GM12878 (cell line): ENCODE results near the gene KLHL22. TPM values are rescaled to one million over a fixed set of nuclear protein-coding genes. Genes with fewer than 3 reads are reported as not detected.

Experiments
- ATAC-seq: fragments of 200-7000 bp; cut with Tn5 transposase; 3 replicates; pipeline ENCODE4 v1.9.1; 2020; ENCODE audit warnings: mild to moderate bottlenecking, moderate library complexity
- BruUV-seq: library from RNA; stranded (reverse); fragments of 400-500 nt; replicated peaks from 2 replicates; lab custom pipeline; 2021; lab: Mats Ljungman, UMichigan
- CTCF ChIA-PET: fragments of 300-600 bp; sonication (Branson Sonifier 250); formaldehyde crosslinking; extraction: SDS; loops from one replicate; lab custom pipeline; 2021; ENCODE audit warnings: inconsistent platforms; lab: Yijun Ruan, JAX
- POLR2A ChIA-PET: fragments of 350-600 bp; formaldehyde crosslinking; extraction: SDS; loops from one replicate; lab custom pipeline; 2021; ENCODE audit warnings: inconsistent platforms; lab: Charles Lee
- RAD21 ChIA-PET: fragments of 300-600 bp; sonication (Branson Sonifier 250); formaldehyde crosslinking; loops from one replicate; lab custom pipeline; 2023; ENCODE audit warnings: antibody characterized with exemption; ENCODE audit not compliant: unreplicated experiment; lab: Charles Lee
- SMC1A ChIA-PET: fragments of 300-600 bp; sonication (Branson Sonifier 250); formaldehyde crosslinking; loops from one replicate; lab custom pipeline; 2023; ENCODE audit not compliant: unreplicated experiment, uncharacterized antibody; lab: Charles Lee
- DNase-seq: peaks from one replicate; pipeline ENCODE4 v3.0.0-alpha.2; 2011; ENCODE audit warnings: low read depth, low spot score
- FAIRE-seq: peaks from 3 replicates; lab custom pipeline; 2011; peaks lifted over from hg19 to GRCh38; lab: Jason Lieb, UNC
- H2AFZ ChIP-seq: 2 replicates; pipeline ENCODE4 v1.6.0; 2011; ENCODE audit warnings: low read depth, low read length, control low read depth; ENCODE audit not compliant: control insufficient read depth
- H3K27ac ChIP-seq: 2 replicates; pipeline ENCODE4 v1.5.1; 2011; ENCODE audit warnings: control low read depth; ENCODE audit not compliant: control insufficient read depth, insufficient read depth
- H3K27me3 ChIP-seq, 2 experiments: replicated peaks in 1 of 2; 2 replicates each; pipeline versions ENCODE4 v1.6.0 to v1.6.1; 2011; ENCODE audit warnings: low read length in 1 of 2; ENCODE audit not compliant: control insufficient read depth in 2 of 2, insufficient read depth in 2 of 2
- H3K36me3 ChIP-seq, 2 experiments: 2 replicates each; pipeline ENCODE4 v1.5.1; 2011; ENCODE audit warnings: low read length in 1 of 2; ENCODE audit not compliant: control insufficient read depth in 2 of 2, insufficient read depth in 2 of 2
- H3K4me1 ChIP-seq: 2 replicates; pipeline ENCODE4 v1.6.1; 2011; ENCODE audit warnings: mild to moderate bottlenecking, low read length, moderate library complexity, mixed read lengths; ENCODE audit not compliant: control insufficient read depth, insufficient read depth
- H3K4me2 ChIP-seq: 2 replicates; pipeline ENCODE4 v1.6.0; 2011; ENCODE audit warnings: control low read depth; ENCODE audit not compliant: control insufficient read depth, insufficient read depth
- H3K4me3 ChIP-seq: fragments of 200-600 bp; sonication (generic); 2 replicates; pipeline ENCODE4 v1.5.1; 2016
- H3K79me2 ChIP-seq: 2 replicates; pipeline ENCODE4 v1.6.0; 2011; ENCODE audit warnings: low read length; ENCODE audit not compliant: control insufficient read depth, insufficient read depth
- H3K9ac ChIP-seq: 2 replicates; pipeline ENCODE4 v1.8.0; 2011; ENCODE audit warnings: low read length, control low read depth, mixed read lengths; ENCODE audit not compliant: control insufficient read depth, insufficient read depth
- H3K9me3 ChIP-seq: replicated peaks from 3 replicates; pipeline ENCODE4 v1.5.1; 2011; ENCODE audit warnings: mild to moderate bottlenecking, low read length; ENCODE audit not compliant: control insufficient read depth, insufficient read depth
- H4K20me1 ChIP-seq: 2 replicates; pipeline ENCODE4 v1.6.0; 2011; ENCODE audit not compliant: control insufficient read depth, insufficient read depth
- CBX5 ChIP-seq: sonication (generic); IDR thresholded peaks from 2 replicates; pipeline ENCODE4 v1.6.1; 2016; ENCODE audit warnings: low read depth, moderate library complexity, mild to moderate bottlenecking, inconsistent platforms
- CREB1 ChIP-seq: IDR thresholded peaks from 2 replicates; pipeline ENCODE4 v1.6.1; 2012; ENCODE audit warnings: low read depth, mild to moderate bottlenecking, inconsistent platforms
- HDGF ChIP-seq: fragments of 450-650 bp; IDR thresholded peaks from 2 replicates; pipeline ENCODE4 v1.6.1; 2016; ENCODE audit warnings: antibody characterized with exemption
- NFIC ChIP-seq: IDR thresholded peaks from 2 replicates; pipeline ENCODE4 v1.6.1; 2012; ENCODE audit warnings: low read depth, mild to moderate bottlenecking, inconsistent platforms, low read length, moderate library complexity
- POLR2A ChIP-seq: IDR thresholded peaks from 2 replicates; pipeline ENCODE4 v1.6.1; 2011; ENCODE audit warnings: low read depth, mild to moderate bottlenecking, low read length
- RB1 ChIP-seq: fragments of 450-650 bp; formaldehyde crosslinking; IDR thresholded peaks from 2 replicates; pipeline ENCODE4 v1.6.1; 2017; ENCODE audit warnings: mild to moderate bottlenecking, borderline replicate concordance
- TAF1 ChIP-seq: IDR thresholded peaks from 2 replicates; pipeline ENCODE4 v1.6.1; 2011; ENCODE audit warnings: mild to moderate bottlenecking, low read depth, low read length, borderline replicate concordance
- ZNF24 ChIP-seq: fragments of 450-650 bp; IDR thresholded peaks from 2 replicates; pipeline ENCODE4 v1.6.1; 2017; ENCODE audit warnings: antibody characterized with exemption, mild to moderate bottlenecking
- ZNF274 ChIP-seq: IDR thresholded peaks from one replicate; pipeline ENCODE4 v1.8.0; 2011; ENCODE audit not compliant: insufficient read length, insufficient read depth
- WGBS: methylation state at CpG from one replicate; pipeline ENCODE4 v1.1.6; 2016; ENCODE audit warnings: low lambda C conversion rate; ENCODE audit not compliant: insufficient replicate concordance, insufficient coverage; ENCODE audit errors: missing lambda C conversion rate; 5-methylcytosine and 5-hydroxymethylcytosine counted together
- in situ Hi-C: fragments of 300-500 bp; cut with MboI; formaldehyde crosslinking; loops from 9 replicates; pipeline ENCODE4 v1.14.3; 2018; ENCODE audit warnings: mixed read lengths
- intact Hi-C: fragments of 100-400 bp; cut with micrococcal nuclease; formaldehyde crosslinking; loops from one replicate; pipeline ENCODE4 v1.14.2; 2022; ENCODE audit not compliant: unreplicated experiment
- polyA plus RNA-seq, 11 experiments: library from polyadenylated mRNA; depleted of rRNA in 4 of 11; unstranded in 6 of 11; stranded (reverse) in 5 of 11; fragments of >200 nt; fragmentation: Nextera tagmentation in 4 of 11; fragmentation: Illumina TruSeq in 1 of 11; extraction: Ambion mirVana in 4 of 11; extraction: Trizol in 1 of 11; gene quantifications; 1 replicate in 1 of 11; 2 replicates in 10 of 11; pipeline versions ENCODE4 v1.2.1 to v1.2.3, GENCODE V29; 2011 to 2016; ENCODE audit warnings: inconsistent platforms in 2 of 11, missing spikeins in 2 of 11, low read depth in 1 of 11
- total RNA-seq, 4 experiments: library from RNA; depleted of rRNA in 3 of 4; stranded (reverse); fragments of >200 nt in 3 of 4; fragmentation: Illumina TruSeq in 1 of 4; extraction: Trizol in 1 of 4; gene quantifications; 2 replicates each; pipeline versions ENCODE4 v1.2.1 to v1.2.3, GENCODE V29; 2013 to 2021
- TF ChIP-seq, protein P1 (sequence below), 3 experiments: IDR thresholded peaks in 2 of 3; conservative IDR thresholded peaks in 1 of 3; 2 replicates each; pipeline ENCODE4 v1.5.1; 2011; ENCODE audit warnings: low read depth in 3 of 3, low read length in 3 of 3, mild to moderate bottlenecking in 3 of 3, control low read depth in 2 of 3, moderate library complexity in 2 of 3, inconsistent platforms in 1 of 3, mixed read lengths in 1 of 3; ENCODE audit not compliant: control insufficient read depth in 2 of 3, insufficient read depth in 1 of 3; ENCODE audit errors: extremely low read depth in 1 of 3
- TF ChIP-seq, protein P2 (sequence below): fragments of 450-650 bp; formaldehyde crosslinking; IDR thresholded peaks from 2 replicates; pipeline ENCODE4 v1.4.0; 2020; ENCODE audit warnings: mild to moderate bottlenecking, moderate library complexity
- TF ChIP-seq, protein P3 (sequence below): fragments of 450-650 bp; IDR thresholded peaks from 2 replicates; pipeline ENCODE4 v1.6.1; 2016; ENCODE audit warnings: mild to moderate bottlenecking

Gene KLHL22
- total and polyA plus RNA-seq, 10 of the 15 experiments (the other 5 are each of a cell fraction or from before 2014, with no cell fraction given): 0.06 to 22.1 (median 14.2) TPM

DNA sequence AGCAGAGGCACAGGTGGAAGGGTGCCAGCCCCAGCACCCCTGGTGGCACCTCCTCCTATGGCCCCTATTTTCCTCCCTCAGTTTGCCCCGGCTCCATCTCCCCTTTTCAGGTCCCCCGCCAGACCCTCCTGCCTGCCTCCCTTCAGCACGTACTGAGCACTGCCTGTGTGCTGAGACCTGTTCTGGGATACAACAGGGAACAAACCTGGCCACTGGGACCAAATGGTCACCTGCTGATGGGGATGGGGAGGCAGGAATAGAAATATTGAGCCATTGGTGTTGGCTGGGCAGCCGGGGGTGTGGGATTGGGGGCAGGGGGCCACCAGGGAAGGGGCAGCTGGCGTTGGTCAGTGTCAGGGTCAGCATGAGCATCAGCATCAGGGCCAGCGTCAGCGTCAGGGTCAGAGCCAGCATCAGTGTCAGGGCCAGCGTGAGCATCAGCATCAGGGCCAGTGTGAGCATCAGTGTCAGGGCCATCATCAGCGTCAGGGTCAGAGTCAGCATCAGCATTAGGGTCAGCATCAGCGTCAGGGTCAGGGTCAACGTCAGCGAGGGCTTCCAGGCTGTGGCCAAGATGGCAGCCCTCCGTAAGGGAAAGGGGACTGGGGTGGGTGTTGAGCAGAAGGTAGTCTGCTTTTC is 94.1 kb downstream of the KLHL22 start (continued):
- TF ChIP-seq, protein P1, sequence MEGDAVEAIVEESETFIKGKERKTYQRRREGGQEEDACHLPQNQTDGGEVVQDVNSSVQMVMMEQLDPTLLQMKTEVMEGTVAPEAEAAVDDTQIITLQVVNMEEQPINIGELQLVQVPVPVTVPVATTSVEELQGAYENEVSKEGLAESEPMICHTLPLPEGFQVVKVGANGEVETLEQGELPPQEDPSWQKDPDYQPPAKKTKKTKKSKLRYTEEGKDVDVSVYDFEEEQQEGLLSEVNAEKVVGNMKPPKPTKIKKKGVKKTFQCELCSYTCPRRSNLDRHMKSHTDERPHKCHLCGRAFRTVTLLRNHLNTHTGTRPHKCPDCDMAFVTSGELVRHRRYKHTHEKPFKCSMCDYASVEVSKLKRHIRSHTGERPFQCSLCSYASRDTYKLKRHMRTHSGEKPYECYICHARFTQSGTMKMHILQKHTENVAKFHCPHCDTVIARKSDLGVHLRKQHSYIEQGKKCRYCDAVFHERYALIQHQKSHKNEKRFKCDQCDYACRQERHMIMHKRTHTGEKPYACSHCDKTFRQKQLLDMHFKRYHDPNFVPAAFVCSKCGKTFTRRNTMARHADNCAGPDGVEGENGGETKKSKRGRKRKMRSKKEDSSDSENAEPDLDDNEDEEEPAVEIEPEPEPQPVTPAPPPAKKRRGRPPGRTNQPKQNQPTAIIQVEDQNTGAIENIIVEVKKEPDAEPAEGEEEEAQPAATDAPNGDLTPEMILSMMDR (IDR thresholded peaks at IDR 0.05 in 2 of 3, conservative IDR thresholded peaks at IDR 0.05 in 1 of 3; ENCODE audit: control insufficient read depth in 2 of 3, extremely low read depth in 1 of 3, insufficient read depth in 1 of 3, low read depth in 3 of 3, low read length in 3 of 3): no peak
- TF ChIP-seq RB1: no peak
- no peak for TF ChIP-seq HDGF
- TF ChIP-seq ZNF24: no peak

DNA sequence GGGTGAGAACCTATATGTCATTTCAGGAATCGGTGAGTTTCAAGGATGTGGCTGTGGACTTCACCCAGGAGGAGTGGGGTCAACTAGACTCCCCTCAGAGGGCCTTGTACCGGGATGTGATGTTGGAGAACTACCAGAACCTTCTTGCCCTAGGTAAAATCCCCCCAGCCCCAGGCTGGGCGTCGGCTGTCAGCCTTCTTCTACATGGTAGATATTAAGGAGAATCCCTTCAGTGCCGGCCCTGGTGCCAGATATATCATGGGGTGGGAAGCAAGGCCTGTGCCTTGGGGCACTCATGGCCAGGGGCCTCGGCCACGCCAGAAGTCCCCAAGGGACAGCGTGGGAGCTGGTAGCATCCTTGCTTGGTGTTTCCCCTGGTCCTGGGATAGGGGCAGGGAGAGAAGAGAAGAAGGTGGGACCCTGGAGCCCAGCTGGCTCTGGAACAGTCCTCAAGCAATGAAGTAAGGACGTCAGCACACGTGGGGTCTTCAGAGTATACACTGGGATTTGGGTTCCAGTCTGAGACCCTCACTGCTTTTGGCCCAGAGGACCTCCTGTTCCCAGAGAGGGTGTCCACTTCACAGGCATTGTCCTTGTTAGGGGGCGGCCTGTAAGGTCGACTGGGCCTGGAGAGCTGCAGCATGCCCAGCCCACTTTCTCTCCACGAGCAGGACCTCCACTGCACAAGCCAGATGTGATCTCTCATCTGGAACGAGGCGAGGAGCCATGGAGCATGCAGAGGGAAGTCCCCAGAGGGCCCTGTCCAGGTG is 94.8 kb downstream of the KLHL22 start:
- intact Hi-C loops: no loop called here
- no peak for FAIRE-seq
- in situ Hi-C loops: no loop called here
- TF ChIP-seq POLR2A (no peak), NFIC (no peak), TAF1 (no peak), CREB1 (no peak), CBX5 (no peak), ZNF274 (no peak)
- TF ChIP-seq, protein P2, sequence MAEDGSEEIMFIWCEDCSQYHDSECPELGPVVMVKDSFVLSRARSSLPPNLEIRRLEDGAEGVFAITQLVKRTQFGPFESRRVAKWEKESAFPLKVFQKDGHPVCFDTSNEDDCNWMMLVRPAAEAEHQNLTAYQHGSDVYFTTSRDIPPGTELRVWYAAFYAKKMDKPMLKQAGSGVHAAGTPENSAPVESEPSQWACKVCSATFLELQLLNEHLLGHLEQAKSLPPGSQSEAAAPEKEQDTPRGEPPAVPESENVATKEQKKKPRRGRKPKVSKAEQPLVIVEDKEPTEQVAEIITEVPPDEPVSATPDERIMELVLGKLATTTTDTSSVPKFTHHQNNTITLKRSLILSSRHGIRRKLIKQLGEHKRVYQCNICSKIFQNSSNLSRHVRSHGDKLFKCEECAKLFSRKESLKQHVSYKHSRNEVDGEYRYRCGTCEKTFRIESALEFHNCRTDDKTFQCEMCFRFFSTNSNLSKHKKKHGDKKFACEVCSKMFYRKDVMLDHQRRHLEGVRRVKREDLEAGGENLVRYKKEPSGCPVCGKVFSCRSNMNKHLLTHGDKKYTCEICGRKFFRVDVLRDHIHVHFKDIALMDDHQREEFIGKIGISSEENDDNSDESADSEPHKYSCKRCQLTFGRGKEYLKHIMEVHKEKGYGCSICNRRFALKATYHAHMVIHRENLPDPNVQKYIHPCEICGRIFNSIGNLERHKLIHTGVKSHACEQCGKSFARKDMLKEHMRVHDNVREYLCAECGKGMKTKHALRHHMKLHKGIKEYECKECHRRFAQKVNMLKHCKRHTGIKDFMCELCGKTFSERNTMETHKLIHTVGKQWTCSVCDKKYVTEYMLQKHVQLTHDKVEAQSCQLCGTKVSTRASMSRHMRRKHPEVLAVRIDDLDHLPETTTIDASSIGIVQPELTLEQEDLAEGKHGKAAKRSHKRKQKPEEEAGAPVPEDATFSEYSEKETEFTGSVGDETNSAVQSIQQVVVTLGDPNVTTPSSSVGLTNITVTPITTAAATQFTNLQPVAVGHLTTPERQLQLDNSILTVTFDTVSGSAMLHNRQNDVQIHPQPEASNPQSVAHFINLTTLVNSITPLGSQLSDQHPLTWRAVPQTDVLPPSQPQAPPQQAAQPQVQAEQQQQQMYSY: no peak
- TF ChIP-seq, protein P3, sequence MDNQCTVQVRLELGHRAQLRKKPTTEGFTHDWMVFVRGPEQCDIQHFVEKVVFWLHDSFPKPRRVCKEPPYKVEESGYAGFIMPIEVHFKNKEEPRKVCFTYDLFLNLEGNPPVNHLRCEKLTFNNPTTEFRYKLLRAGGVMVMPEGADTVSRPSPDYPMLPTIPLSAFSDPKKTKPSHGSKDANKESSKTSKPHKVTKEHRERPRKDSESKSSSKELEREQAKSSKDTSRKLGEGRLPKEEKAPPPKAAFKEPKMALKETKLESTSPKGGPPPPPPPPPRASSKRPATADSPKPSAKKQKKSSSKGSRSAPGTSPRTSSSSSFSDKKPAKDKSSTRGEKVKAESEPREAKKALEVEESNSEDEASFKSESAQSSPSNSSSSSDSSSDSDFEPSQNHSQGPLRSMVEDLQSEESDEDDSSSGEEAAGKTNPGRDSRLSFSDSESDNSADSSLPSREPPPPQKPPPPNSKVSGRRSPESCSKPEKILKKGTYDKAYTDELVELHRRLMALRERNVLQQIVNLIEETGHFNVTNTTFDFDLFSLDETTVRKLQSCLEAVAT: no peak
- H3K9ac ChIP-seq: no peak overlapping the region
- no peaks in the 10 kb centered on the region; the same call in 1 of the 2 replicates for H3K4me1 ChIP-seq
- H3K9me3 ChIP-seq: no peaks in the 10 kb centered on the region
- H3K4me2 ChIP-seq: no peak overlapping the region
- ChIA-PET SMC1A (no interaction called here), RAD21 (no interaction called here), CTCF (no interaction called here), POLR2A (no interaction called here)
- BruUV-seq: no TSS peak
- no peak for ATAC-seq
- no peaks in the 10 kb centered on the region; a peak in 1 of 4 replicates for H3K27me3 ChIP-seq
- H2AFZ ChIP-seq: no peak overlapping the region
- DNase-seq: no peak
- H3K36me3 ChIP-seq: 0 out of 4 replicates have a peak, but pooled peaks cover 0 to under 1% of the 10 kb centered on the region in 2 experiments
- H3K27ac ChIP-seq: no peak overlapping the region
- no peak overlapping the region for H3K4me3 ChIP-seq
- H4K20me1 ChIP-seq: no peaks in the 10 kb centered on the region
- 68% methylated on average over 15 of the region's 15 CpGs for WGBS
- H3K79me2 ChIP-seq: no peaks in the 10 kb centered on the region
